GM19438 (cell line): ENCODE data around the gene TMSB15A.
"Not testable (repeated sequence)": the region's sequence is repeated elsewhere in the genome, so short reads cannot be mapped to it uniquely, and the experiment has no call there.

Experiments
- ATAC-seq: cut with Tn5 transposase; IDR thresholded peaks from one replicate; pipeline ENCODE4 v1.9.1; 2021; ENCODE audit warnings: low read depth; ENCODE audit not compliant: unreplicated experiment

TMSB15A gene

DNA sequence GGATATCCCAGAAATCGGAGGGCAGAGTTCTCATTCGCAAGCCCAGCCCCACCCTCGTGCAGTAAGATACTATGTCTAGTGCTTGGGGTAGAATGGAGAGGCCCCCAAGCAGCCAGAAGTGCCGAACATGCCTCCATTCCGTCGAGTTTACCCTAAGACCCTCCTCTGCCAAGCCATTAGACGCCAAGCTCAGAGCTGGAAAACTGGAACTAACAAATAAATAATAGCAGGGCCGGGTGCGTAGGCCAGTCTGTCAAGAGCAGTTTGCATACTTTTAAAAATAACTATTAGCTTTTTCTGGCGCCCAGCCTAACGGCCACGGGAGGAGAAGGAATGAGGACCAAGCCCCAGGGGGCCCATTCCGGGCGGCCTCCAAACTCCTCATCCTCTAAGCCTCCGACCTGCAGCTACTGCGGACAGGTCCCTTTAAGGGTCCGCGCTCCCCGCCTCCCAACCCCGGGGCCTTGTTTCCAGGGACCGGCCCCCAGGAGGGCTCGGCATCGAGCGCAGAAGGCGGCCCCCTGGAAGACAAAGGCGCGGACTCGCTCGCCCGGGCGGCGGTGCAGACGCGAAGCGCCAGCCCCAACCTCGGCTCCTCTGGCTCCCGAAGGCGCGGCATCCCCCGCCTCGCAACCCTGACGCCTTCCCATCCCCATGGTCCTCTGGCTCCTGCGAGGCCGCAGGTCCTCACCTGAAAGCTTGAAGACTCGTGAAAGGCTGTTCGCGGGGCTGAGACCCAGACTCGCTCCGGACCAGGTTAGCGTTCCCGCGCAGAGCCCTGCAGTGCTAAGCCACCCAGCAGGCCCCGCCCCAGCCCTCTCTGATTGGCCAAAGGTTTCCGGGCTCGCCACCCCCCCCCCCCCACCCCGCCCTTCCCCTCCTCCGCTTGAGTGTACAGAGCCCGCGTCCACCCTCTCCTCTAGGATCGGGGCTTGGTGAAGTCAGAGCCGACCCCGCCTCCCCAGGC, at the start of gene TMSB15A:
TSS of gene TMSB15A (minus strand) at position 765 of the 967 bp plus-strand sequence.
- ATAC-seq: peak; percentile 93

DNA sequence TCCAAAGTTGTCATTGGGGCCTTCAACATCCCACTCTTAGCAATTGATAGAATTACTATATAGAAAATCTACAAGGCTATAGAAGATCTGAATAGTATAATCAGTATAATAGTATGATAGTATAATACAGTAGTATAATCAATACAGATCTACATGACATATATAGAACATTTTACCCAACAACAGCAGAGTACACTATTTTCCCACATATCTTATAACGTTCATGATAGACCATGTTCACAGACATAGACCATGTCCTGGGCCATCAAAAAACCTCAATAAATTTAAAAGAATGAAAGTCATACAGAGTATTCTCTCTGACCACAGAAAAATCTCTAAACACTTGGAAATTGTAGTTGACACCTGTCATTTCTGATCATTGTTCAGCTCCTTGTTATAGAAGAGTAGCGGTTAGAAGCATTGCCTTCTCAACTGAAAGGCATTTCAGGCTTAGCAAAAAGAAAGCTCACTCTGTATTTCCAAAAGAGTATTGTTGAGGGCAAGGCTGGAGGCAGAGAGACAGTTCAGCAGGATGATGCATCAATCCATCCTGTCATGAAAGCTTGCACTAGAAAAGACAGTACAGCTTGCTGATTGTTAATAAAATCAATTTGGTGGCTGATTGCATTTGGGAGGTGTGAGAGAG, 44.0 kb upstream of the TMSB15A start:
- no peak for ATAC-seq

DNA sequence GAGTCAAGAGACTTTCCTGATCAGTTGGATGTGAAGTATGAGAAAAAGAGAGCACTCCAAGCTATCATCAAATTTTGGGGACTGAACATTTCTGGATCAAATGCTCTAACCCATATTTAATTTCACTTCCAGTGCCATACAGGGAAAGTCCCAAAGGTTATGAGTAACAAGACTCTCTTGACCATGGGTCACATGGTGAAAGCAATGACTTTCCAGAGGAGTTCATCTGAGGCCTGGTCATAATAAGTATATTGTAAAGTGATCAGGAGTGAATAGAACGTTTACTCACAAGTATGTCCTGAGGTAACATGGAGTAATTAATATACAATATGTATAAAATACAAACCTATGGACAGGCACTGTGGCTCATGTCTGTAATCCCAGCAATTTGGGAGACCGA, 42.1 kb upstream of the TMSB15A start:
- no peak for ATAC-seq

DNA sequence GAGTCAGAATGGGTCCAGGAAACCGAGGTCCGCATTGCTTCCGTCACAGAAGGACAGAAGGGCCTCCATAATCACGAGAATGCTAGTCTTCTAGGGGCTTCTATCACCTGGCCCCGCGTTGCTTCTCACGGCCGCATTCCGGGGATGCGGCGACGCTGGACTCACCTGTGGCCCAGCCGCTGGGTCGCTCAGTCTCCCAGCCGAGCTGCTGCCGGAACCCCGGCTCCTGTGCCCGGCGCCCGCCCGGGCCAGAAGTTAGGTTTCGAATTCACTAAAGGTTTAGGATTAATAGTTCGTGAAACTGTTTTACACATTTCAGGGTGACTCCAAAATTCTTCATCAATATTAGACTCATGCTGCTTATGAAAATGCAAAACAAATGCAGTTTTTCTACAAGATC, 31.7 kb upstream of the TMSB15A start:
- ATAC-seq: no peak

DNA sequence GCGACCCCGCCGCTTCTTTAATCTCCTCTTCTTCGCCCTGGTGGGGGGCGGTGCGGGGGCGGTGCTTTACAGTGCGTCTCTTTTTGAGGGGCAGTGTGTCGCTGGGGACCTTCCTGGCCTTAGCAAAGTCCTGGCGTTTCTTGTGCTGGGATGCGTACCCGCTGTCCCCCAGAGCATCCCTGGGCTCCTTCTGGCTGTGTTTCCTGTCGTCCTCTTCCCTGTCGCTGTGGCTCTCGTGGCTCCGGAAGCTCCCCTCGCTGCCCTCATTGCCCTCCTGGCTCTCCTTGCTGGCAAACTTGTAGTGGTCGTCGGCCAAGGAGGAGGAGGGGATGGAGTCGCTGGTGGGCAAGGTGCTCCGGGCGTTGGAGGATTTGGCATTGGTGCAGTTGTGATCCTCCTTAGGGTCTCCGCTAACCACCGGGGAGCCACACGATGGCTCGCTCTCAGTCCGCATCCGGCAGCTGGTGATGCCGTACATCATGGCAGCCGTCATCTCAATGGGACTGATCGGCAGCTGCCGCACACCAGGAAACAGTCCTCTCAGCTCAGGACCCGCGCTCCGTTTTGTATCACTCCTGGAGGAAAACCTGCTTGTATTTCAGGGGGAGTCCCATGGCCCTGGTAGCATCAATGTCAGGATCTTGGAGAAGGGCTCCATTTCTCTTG, 30.4 kb upstream of the TMSB15A start:
- peak; percentile 75 for ATAC-seq

DNA sequence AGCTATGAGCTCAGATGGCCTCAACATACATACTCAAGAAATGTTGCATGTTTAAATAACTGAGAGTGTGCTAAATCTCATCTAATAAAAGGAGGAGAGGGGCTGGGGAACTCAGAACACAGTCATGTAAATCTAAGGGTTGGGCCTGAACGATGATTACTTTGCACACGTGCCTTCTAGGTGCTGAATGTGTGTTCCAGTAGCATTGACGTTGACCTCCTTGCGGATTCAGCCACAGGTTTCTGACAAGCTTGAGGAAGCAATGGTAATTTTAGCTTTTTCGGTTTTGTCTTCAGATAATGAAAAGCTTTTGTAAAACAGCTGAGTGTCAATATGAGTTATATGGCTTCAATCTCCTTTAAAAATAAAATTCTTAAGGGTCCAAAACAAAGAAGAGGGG, 29.6 kb upstream of the TMSB15A start:
- ATAC-seq: not testable (repeated sequence)

DNA sequence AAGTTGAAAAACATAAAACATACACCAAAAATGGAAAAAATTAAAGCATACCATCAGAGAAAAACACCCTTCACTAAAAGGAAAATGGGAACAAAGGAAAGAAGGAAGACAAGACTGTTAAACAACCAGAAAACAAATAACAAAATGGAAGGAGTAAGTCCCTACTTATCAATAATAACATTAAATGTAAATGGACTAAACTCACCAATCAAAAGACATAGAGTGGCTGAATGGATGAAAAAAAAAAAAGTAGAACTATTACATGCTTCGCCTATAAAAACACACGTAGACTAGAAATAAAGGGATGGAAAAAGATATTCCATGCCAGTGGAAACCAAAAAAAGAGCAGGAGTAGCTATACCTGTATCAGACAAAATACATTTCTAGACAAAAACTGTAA, 19.4 kb upstream of the TMSB15A start:
- ATAC-seq: no peak

DNA sequence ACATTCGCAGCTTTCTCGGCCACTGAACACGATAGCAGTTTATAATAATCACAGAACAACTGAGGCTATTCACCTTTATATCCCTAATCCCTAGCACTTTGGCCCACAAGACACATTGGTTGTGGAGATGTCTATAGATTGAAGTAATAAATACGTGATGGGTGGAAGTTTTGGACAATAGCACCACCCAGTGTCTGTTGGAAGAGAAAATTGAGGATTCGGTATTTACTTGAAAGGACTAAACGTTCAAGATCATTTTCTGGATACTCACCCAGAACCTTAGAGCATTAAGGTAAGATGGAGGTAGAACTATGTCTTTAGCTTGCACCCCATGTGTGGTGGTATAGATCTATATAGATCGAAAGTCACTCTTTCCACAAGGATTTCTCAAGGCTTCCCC, 787 bp upstream of the TMSB15A start:
- no peak for ATAC-seq

DNA sequence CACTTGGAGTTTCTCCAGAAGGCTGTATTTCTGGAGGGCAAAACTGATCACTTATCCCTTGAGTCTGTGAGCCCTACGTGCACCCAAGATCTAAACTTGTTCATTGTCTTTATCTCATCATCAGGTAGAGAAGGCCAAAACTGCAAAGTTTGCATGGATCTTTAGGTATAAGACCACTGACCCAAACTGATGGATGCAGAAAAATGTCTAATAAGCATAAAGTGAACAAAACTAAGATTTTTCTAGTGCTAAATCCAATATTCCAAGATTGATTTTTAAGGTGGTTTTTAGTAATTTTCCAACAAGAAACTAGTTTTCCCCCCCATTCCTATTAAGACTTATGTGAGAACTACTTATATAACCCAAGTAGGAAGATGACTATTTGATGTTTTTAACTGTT, 2.0 kb downstream of the TMSB15A start:
- ATAC-seq: no peak

DNA sequence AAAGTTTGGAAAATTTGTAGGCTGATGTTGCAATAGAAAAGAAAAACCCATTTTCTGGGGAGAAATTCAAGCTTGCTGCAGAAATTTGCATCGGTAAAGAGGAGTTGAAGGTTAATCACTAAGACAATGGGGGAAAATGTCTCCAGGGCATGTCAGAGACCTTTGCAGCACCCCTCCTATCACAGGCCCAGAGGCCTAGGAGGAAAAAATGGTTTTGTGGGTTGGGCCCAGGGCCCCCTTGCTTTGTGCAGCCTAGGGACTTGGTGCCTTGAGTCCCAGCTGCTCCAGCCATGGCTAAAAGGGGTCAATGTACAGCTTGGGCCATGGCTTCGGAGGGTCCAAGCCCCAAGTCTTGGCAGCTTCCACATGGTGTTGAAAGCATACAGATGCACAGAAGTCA, 17.8 kb downstream of the TMSB15A start:
- ATAC-seq: no peak

DNA sequence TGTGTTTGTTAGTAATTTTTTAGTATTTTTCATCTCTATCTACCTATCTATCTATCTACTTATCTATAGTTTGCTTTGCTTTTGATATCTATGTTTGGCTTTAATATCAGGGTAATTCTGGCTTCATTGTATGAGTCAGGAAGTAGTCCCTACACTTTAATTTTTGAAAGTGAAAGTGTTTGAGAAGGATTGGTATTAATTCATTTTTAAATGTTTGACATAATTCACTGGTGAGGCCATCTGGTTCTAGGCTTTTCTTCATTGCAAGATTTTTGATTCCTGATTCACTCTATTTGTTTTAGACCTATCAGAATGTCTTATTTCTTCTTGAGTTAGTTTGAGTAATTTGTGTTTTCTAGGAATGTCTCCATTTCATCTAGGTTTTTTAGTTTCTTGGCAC, 24.8 kb downstream of the TMSB15A start:
- no peak for ATAC-seq

DNA sequence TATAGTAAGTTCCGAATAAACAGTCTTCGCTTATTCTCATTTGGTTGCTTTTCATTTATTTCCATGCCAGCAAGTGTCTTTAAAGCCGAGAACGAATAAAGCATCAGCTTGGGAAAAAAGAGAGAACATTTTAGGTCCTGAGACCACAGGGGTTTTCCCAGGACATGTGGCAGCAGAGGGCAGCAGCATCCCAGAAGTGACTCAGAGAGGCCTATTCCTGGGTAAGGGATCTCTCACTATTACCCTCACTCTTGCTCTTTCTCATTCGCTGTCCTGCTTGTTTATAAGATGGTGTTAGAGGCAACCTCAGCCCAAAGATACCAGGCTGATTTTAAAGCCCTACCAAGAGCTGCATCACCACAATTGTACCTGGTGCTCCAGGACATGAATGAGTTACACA, 37.8 kb downstream of the TMSB15A start:
- ATAC-seq: not testable (repeated sequence)

DNA sequence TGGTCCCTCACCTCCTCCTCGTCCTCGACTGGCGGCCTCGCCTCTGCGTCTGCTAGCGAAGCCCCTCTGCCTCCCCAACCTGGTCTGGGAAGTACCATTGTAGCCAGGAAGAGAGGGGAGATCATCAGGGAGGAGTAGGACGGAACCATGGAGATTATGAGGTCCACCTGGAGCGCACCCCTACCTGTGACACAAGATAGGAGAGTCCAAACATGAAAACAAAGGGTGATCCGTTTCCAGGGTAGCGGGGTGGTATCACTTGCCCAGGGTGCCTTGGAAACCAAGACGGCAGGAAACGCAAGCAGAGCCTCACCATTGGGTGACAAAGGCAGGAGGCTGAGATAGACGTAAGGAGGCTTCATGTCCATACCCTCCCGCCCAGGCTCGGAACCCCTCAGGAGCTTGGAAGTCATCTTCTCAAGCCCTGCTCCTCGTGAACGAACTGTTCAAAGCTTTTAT, 44.7 kb downstream of the TMSB15A start, which contains the start of gene TCP11X2:
TSS of gene TCP11X2 (minus strand) at position 51 of the 459 bp plus-strand sequence.
- not testable (repeated sequence) for ATAC-seq

DNA sequence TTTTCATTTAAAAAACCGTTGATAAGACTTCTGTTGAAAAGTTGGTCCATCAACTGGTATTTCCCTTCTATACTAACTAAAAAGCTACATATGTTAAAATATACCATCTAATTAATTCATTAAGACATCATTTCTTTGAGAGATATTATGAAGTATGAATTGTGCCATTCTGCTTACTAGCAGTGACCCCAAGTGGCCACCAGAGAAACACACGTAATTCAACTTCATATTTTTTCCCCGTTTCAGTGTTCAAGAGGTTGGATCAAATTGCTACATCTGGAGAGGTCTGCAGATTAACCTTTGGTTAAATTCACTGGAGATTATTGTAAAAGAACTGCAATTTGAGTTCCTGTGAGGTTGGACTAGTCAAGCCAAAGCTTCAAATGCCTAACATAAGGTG, 46.3 kb downstream of the TMSB15A start:
- ATAC-seq: not testable (repeated sequence)
